GM21360 (cell line): ENCODE results near the gene WSCD2.

ENCODE experiments used
- ATAC-seq: cut with Tn5 transposase; IDR thresholded peaks from one replicate; pipeline ENCODE4 v1.9.1; 2021; ENCODE audit warnings: mild to moderate bottlenecking, moderate library complexity; ENCODE audit not compliant: unreplicated experiment

The WSCD2 gene

GRCh38 chr12:108257004-108257403 is 127.9 kb downstream of the WSCD2 start:
- ATAC-seq = no peak

GRCh38 chr12:108257610-108258106 is 128.6 kb downstream of the WSCD2 start:
- ATAC-seq = no peak

- ATAC-seq = no peak
These were observed 131.0 kb downstream of the WSCD2 start for GRCh38 chr12:108260039-108260438.

- ATAC-seq = no peak
These were observed 131.9 kb downstream of the WSCD2 start for GRCh38 chr12:108260969-108261368.

- no peak for ATAC-seq
These were observed 136.4 kb downstream of the WSCD2 start for GRCh38 chr12:108265505-108265904.

- ATAC-seq = no peak
These were observed 137.0 kb downstream of the WSCD2 start for GRCh38 chr12:108266131-108266530.

GRCh38 chr12:108267450-108267849 is 138.4 kb downstream of the WSCD2 start:
- ATAC-seq = no peak

- no peak for ATAC-seq
These were observed 139.3 kb downstream of the WSCD2 start for GRCh38 chr12:108268397-108268796.

- ATAC-seq = no peak
These were observed 140.1 kb downstream of the WSCD2 start for GRCh38 chr12:108269224-108269623.

GRCh38 chr12:108270035-108270848 is 141.2 kb downstream of the WSCD2 start:
- ATAC-seq = no peak

GRCh38 chr12:108270849-108271143 is 141.7 kb downstream of the WSCD2 start:
- ATAC-seq = no peak

GRCh38 chr12:108271951-108272872 is 143.1 kb downstream of the WSCD2 start:
- ATAC-seq = no peak

GRCh38 chr12:108273217-108273616 is 144.1 kb downstream of the WSCD2 start:
- ATAC-seq = no peak

GRCh38 chr12:108277613-108278012 is 148.5 kb downstream of the WSCD2 start:
- ATAC-seq = no peak

- no peak for ATAC-seq
These were observed 153.1 kb downstream of the WSCD2 start for GRCh38 chr12:108282160-108282559.

GRCh38 chr12:108282676-108283075 is 153.6 kb downstream of the WSCD2 start:
- ATAC-seq = no peak

- ATAC-seq = no peak
These were observed 155.1 kb downstream of the WSCD2 start for GRCh38 chr12:108284163-108284562.

- ATAC-seq = no peak
These were observed 155.9 kb downstream of the WSCD2 start for GRCh38 chr12:108285016-108285415.

GRCh38 chr12:108287227-108287626 is 158.1 kb downstream of the WSCD2 start:
- no peak for ATAC-seq

- no peak for ATAC-seq
These were observed 160.5 kb downstream of the WSCD2 start for GRCh38 chr12:108289350-108290161.

- no peak for ATAC-seq
These were observed 166.6 kb downstream of the WSCD2 start for GRCh38 chr12:108295641-108296040.
